ENCODE results near the gene SLC25A19. TPM values are rescaled to one million over a fixed set of nuclear protein-coding genes. Genes with fewer than 3 reads are reported as not detected.

The SLC25A19 gene
- total and polyA plus RNA-seq, 10 of the 15 experiments (the other 5 are each of a cell fraction or from before 2014, with no cell fraction given): 32.9 to 91.6 (median 53.7) TPM

DNA sequence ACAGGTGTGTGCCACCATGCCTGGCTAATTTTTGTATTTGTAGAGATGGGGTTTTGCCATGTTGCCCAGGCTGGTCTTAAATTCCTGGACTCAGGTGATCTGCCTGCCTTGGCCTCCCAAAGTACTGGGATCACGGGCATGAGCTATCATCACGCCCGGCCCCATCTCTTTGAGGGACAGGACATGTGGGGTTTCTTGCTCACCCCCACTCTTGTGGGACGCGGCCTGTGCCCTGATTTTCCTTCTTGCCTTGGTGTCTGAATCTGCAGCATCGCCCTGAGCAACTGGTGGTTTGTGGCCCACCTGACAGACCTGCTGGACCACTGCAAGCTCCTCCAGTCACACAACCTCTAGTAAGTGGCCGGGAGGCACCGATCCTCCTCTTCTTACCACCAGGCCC lies 58.2 kb downstream of the SLC25A19 start (continued):
- TF ChIP-seq, protein P1, sequence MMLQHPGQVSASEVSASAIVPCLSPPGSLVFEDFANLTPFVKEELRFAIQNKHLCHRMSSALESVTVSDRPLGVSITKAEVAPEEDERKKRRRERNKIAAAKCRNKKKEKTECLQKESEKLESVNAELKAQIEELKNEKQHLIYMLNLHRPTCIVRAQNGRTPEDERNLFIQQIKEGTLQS (IDR thresholded peaks at IDR 0.05; ENCODE audit: borderline replicate concordance, extremely low read depth, low read depth, low read length): no peak
- TF ChIP-seq NRF1 (conservative IDR thresholded peaks at IDR 0.05; ENCODE audit: low read depth, low read length): no peak

DNA sequence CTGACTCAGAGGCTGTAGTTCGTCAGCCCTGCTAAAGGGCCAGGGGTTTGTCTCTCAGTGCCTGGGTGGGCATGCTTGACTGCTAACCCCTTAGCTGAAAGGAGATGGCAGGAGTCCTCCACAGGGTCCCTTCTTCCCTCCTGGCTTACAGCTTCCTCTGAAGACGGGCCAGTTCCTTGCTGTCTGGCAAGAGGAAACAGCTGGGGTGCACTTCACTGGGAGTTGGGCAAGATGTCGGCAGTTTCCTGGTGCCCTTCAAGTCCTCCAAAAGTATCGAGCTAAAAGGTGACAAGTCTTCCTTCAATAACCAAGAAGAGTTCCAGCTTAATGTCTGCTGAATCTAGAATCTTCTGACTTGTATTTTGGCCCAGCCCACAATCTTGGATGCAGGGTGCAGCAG lies 60.4 kb downstream of the SLC25A19 start:
- CTCF ChIA-PET: interaction anchor here (0.8 to 1.4 kb wide), 4 partner anchors 13 to 267 kb away, joined by 3 to 5 read pairs (median 3); no protein-coding TSS in a partner anchor
- FAIRE-seq (no peak), ATAC-seq (no peak), DNase-seq (ENCODE audit: low read depth, low spot score) (no peak)
- in situ Hi-C loops (cut with MboI) (no loop called here), intact Hi-C loops (cut with micrococcal nuclease; ENCODE audit: unreplicated experiment) (no loop called here)
- no peaks in the 10 kb centered on the region for H3K27me3 ChIP-seq (replicated peaks in 1 of 2; ENCODE audit: control insufficient read depth in 2 of 2, insufficient read depth in 2 of 2, low read length in 1 of 2)
- BruUV-seq (replicated peaks): no TSS peak
- H3K9me3 ChIP-seq (replicated peaks; ENCODE audit: control insufficient read depth, insufficient read depth, low read length): no peaks in the 10 kb centered on the region
- H3K9ac ChIP-seq (ENCODE audit: control insufficient read depth, insufficient read depth, low read length): no peak overlapping the region
- H4K20me1 ChIP-seq (ENCODE audit: control insufficient read depth, insufficient read depth): no peaks in the 10 kb centered on the region
- SMC1A ChIA-PET (ENCODE audit: uncharacterized antibody, unreplicated experiment): interaction anchor here (1.0 kb wide), 1 partner anchor 151 kb away, joined by 3 read pairs; no protein-coding TSS in a partner anchor
- 97% methylated on average over 4 of the region's 4 CpGs for WGBS (ENCODE audit: insufficient coverage, insufficient replicate concordance, low lambda C conversion rate, missing lambda C conversion rate)
- no peak overlapping the region for H3K27ac ChIP-seq (ENCODE audit: control insufficient read depth, insufficient read depth)
- no peaks in the 10 kb centered on the region for H3K79me2 ChIP-seq (ENCODE audit: control insufficient read depth, insufficient read depth, low read length)
- no peak overlapping the region for H3K4me2 ChIP-seq (ENCODE audit: control insufficient read depth, insufficient read depth)
- POLR2A ChIA-PET: interaction anchor here (0.6 to 1.4 kb wide), 3 partner anchors 16 to 62 kb away, joined by 3 to 5 read pairs (median 3); partner anchors contain the start of genes GGA3 and MRPS7
- peaks cover 37 to 40% of the 10 kb centered on the region in 2 experiments for H3K36me3 ChIP-seq (ENCODE audit: control insufficient read depth in 2 of 2, insufficient read depth in 2 of 2, low read length in 1 of 2)
- H2AFZ ChIP-seq (ENCODE audit: control insufficient read depth, low read depth, low read length): no peak overlapping the region
- no peaks in the 10 kb centered on the region for H3K4me1 ChIP-seq (ENCODE audit: control insufficient read depth, insufficient read depth, low read length)
- no peak overlapping the region for H3K4me3 ChIP-seq
- RAD21 ChIA-PET (ENCODE audit: unreplicated experiment): interaction anchor here (0.5 kb wide), 1 partner anchor 56 kb away, joined by 3 read pairs; no protein-coding TSS in a partner anchor
- no peak for TF ChIP-seq CHD4 (IDR thresholded peaks at IDR 0.05)
- TF ChIP-seq ZNF622 (IDR thresholded peaks at IDR 0.05): no peak
- TF ChIP-seq, protein P2, sequence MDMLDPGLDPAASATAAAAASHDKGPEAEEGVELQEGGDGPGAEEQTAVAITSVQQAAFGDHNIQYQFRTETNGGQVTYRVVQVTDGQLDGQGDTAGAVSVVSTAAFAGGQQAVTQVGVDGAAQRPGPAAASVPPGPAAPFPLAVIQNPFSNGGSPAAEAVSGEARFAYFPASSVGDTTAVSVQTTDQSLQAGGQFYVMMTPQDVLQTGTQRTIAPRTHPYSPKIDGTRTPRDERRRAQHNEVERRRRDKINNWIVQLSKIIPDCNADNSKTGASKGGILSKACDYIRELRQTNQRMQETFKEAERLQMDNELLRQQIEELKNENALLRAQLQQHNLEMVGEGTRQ (IDR thresholded peaks at IDR 0.05; ENCODE audit: borderline replicate concordance, low read depth, low read length): no peak
- TF ChIP-seq CHD2 (IDR thresholded peaks at IDR 0.05; ENCODE audit: borderline replicate concordance, low read depth, low read length): no peak
- no peak for TF ChIP-seq ZNF384 (IDR thresholded peaks at IDR 0.05; ENCODE audit: borderline replicate concordance, low read depth, low read length)
- TF ChIP-seq, protein P3, sequence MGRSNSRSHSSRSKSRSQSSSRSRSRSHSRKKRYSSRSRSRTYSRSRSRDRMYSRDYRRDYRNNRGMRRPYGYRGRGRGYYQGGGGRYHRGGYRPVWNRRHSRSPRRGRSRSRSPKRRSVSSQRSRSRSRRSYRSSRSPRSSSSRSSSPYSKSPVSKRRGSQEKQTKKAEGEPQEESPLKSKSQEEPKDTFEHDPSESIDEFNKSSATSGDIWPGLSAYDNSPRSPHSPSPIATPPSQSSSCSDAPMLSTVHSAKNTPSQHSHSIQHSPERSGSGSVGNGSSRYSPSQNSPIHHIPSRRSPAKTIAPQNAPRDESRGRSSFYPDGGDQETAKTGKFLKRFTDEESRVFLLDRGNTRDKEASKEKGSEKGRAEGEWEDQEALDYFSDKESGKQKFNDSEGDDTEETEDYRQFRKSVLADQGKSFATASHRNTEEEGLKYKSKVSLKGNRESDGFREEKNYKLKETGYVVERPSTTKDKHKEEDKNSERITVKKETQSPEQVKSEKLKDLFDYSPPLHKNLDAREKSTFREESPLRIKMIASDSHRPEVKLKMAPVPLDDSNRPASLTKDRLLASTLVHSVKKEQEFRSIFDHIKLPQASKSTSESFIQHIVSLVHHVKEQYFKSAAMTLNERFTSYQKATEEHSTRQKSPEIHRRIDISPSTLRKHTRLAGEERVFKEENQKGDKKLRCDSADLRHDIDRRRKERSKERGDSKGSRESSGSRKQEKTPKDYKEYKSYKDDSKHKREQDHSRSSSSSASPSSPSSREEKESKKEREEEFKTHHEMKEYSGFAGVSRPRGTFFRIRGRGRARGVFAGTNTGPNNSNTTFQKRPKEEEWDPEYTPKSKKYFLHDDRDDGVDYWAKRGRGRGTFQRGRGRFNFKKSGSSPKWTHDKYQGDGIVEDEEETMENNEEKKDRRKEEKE (IDR thresholded peaks at IDR 0.05): no peak
- TF ChIP-seq BACH1 (IDR thresholded peaks at IDR 0.05; ENCODE audit: borderline replicate concordance): no peak
- no peak for TF ChIP-seq LARP7 (IDR thresholded peaks at IDR 0.05)

All from GM12878 (cell line).